ENCODE data around the gene RSBN1. TPM values are rescaled to one million over a fixed set of nuclear protein-coding genes. Genes with fewer than 3 reads are reported as not detected.

RSBN1 gene
- total and polyA plus RNA-seq, 2 experiments from 2014 or later: 12.8 to 20.3 TPM

- Histone ChIP-seq H3K36me3 (replicated peaks; ENCODE audit: insufficient read depth, low read depth) (no peaks in the 10 kb centered on the region), H2AFZ (no peak overlapping the region), H3K79me2 (peaks cover 90% of the 10 kb centered on the region), H3K4me3 (no peak overlapping the region), H3K9me3 (ENCODE audit: low read depth) (no peaks in the 10 kb centered on the region), H4K20me1 (ENCODE audit: insufficient read depth, poor library complexity, severe bottlenecking) (no peaks in the 10 kb centered on the region), H3K27me3 (no peaks in the 10 kb centered on the region), H3K27ac (no peak overlapping the region), H3K4me2 (no peak overlapping the region), H3K4me1 (ENCODE audit: insufficient read depth) (peaks cover 18% of the 10 kb centered on the region), H3K9me2 (replicated peaks; ENCODE audit: insufficient read depth) (no peaks in the 10 kb centered on the region)
- TF ChIP-seq EZH2 (IDR thresholded peaks at IDR 0.05; ENCODE audit: borderline replicate concordance): no peak
- no peak for TF ChIP-seq EZH2phosphoT487 (IDR thresholded peaks at IDR 0.05; ENCODE audit: low read depth, severe bottlenecking, unreplicated experiment)
- TF ChIP-seq, protein P1, sequence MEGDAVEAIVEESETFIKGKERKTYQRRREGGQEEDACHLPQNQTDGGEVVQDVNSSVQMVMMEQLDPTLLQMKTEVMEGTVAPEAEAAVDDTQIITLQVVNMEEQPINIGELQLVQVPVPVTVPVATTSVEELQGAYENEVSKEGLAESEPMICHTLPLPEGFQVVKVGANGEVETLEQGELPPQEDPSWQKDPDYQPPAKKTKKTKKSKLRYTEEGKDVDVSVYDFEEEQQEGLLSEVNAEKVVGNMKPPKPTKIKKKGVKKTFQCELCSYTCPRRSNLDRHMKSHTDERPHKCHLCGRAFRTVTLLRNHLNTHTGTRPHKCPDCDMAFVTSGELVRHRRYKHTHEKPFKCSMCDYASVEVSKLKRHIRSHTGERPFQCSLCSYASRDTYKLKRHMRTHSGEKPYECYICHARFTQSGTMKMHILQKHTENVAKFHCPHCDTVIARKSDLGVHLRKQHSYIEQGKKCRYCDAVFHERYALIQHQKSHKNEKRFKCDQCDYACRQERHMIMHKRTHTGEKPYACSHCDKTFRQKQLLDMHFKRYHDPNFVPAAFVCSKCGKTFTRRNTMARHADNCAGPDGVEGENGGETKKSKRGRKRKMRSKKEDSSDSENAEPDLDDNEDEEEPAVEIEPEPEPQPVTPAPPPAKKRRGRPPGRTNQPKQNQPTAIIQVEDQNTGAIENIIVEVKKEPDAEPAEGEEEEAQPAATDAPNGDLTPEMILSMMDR (IDR thresholded peaks at IDR 0.05; ENCODE audit: poor library complexity): no peak
- 78% methylated on average over 2 of the region's 2 CpGs for WGBS (ENCODE audit: low lambda C conversion rate, missing lambda C conversion rate)
- no peak for DNase-seq (ENCODE audit: low spot score)
Measured at GRCh38 chr1:113782406-113782805, 29.9 kb downstream of the RSBN1 start.

GRCh38 chr1:113780374-113781146 is 31.7 kb downstream of the RSBN1 start:
- WGBS (ENCODE audit: low lambda C conversion rate, missing lambda C conversion rate): 85% methylated on average over 5 of the region's 5 CpGs
- Histone ChIP-seq H3K9me3 (ENCODE audit: low read depth) (no peaks in the 10 kb centered on the region), H3K4me2 (no peak overlapping the region), H4K20me1 (ENCODE audit: insufficient read depth, poor library complexity, severe bottlenecking) (no peaks in the 10 kb centered on the region), H3K9me2 (replicated peaks; ENCODE audit: insufficient read depth) (no peaks in the 10 kb centered on the region), H2AFZ (no peak overlapping the region), H3K36me3 (replicated peaks; ENCODE audit: insufficient read depth, low read depth) (no peaks in the 10 kb centered on the region), H3K79me2 (peaks cover 78% of the 10 kb centered on the region), H3K27me3 (no peaks in the 10 kb centered on the region), H3K4me1 (ENCODE audit: insufficient read depth) (peaks cover 9% of the 10 kb centered on the region), H3K4me3 (no peak overlapping the region), H3K27ac (no peak overlapping the region)
- DNase-seq (ENCODE audit: low spot score): no peak
- TF ChIP-seq EZH2 (IDR thresholded peaks at IDR 0.05; ENCODE audit: borderline replicate concordance): no peak
- TF ChIP-seq, protein P1 (IDR thresholded peaks at IDR 0.05; ENCODE audit: poor library complexity): no peak
- no peak for TF ChIP-seq EZH2phosphoT487 (IDR thresholded peaks at IDR 0.05; ENCODE audit: low read depth, severe bottlenecking, unreplicated experiment)

DNA sequence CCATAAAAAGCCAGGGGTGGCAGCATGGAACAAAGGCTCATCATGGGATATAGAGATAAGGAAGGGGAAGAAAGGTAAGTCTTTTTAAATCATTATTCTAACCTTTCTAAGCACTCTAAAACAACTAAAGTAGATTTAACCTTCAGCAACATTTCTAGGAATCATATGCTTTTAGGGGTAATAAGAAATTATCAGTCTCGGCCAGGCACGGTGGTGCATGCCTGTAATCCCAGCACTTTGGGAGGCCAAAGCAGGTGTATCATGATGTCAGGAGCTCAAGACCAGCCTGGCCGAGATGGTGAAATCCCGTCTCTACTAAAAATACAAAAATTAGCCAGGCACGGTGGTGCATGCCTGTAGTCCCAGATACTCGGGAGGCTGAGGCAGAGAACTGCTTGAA is 32.7 kb downstream of the RSBN1 start:
- Histone ChIP-seq H3K4me2 (no peak overlapping the region), H3K9me3 (ENCODE audit: low read depth) (no peaks in the 10 kb centered on the region), H3K36me3 (replicated peaks; ENCODE audit: insufficient read depth, low read depth) (no peaks in the 10 kb centered on the region), H3K9me2 (replicated peaks; ENCODE audit: insufficient read depth) (no peaks in the 10 kb centered on the region), H3K79me2 (peaks cover 68% of the 10 kb centered on the region), H3K27me3 (no peaks in the 10 kb centered on the region), H2AFZ (no peak overlapping the region), H4K20me1 (ENCODE audit: insufficient read depth, poor library complexity, severe bottlenecking) (no peaks in the 10 kb centered on the region), H3K4me3 (no peak overlapping the region), H3K27ac (no peak overlapping the region), H3K4me1 (ENCODE audit: insufficient read depth) (peaks cover 7% of the 10 kb centered on the region)
- no peak for TF ChIP-seq EZH2phosphoT487 (IDR thresholded peaks at IDR 0.05; ENCODE audit: low read depth, severe bottlenecking, unreplicated experiment)
- no peak for TF ChIP-seq EZH2 (IDR thresholded peaks at IDR 0.05; ENCODE audit: borderline replicate concordance)
- TF ChIP-seq, protein P1 (IDR thresholded peaks at IDR 0.05; ENCODE audit: poor library complexity): no peak
- 95% methylated on average over 6 of the region's 6 CpGs for WGBS (ENCODE audit: low lambda C conversion rate, missing lambda C conversion rate)
- DNase-seq (ENCODE audit: low spot score): no peak

All from hepatocyte (in vitro differentiated cells).